Left renal cortex interstitium (tissue), 4 donors: ENCODE results near the gene SYNPO2. TPM values are rescaled to one million over a fixed set of nuclear protein-coding genes. Genes with fewer than 3 reads are reported as not detected.
A peak's percentile ranks its signal among the peaks of the same experiment; 100 is the strongest.
"Not testable (repeated sequence)": the region's sequence is repeated elsewhere in the genome, so short reads cannot be mapped to it uniquely, and the experiment has no call there.

Experiments
- DNase-seq, 4 donors: peaks; one replicate each; pipeline ENCODE4 v3.0.0-alpha.2; 2013; ENCODE audit warnings: low read depth in 4 of 4, low spot score in 2 of 4, missing footprints in 1 of 4
- polyA plus RNA-seq, 4 donors: library from polyadenylated mRNA; unstranded; fragments of 120-200 nt; gene quantifications; one replicate each; pipeline ENCODE4 v1.2.1, GENCODE V29; 2013; ENCODE audit not compliant: insufficient read length in 4 of 4

The SYNPO2 gene
- 10 to 100 TPM; 13.2 to 25.8 (median 17.4) TPM for polyA plus RNA-seq

GRCh38 chr4:118888666-118889311 lies at the start of gene SYNPO2:
SYNPO2 (plus strand) TSS chr4:118888854; CDS start chr4:118889037, 183 bp downstream.
- peak in 3 of 4 donors; percentile 37 to 66 (median 52) for DNase-seq

GRCh38 chr4:118839221-118839927 lies 49.3 kb upstream of the SYNPO2 start:
- DNase-seq: no peak

GRCh38 chr4:118842055-118842454 lies 46.6 kb upstream of the SYNPO2 start:
- no peak for DNase-seq

- DNase-seq: no peak
Measured at GRCh38 chr4:118843237-118843636, 45.4 kb upstream of the SYNPO2 start.

GRCh38 chr4:118845552-118846050 lies 43.1 kb upstream of the SYNPO2 start:
- no peak for DNase-seq

GRCh38 chr4:118846979-118847378 lies 41.7 kb upstream of the SYNPO2 start:
- DNase-seq: no peak

GRCh38 chr4:118848242-118848641 lies 40.4 kb upstream of the SYNPO2 start:
- DNase-seq: no peak

GRCh38 chr4:118848901-118849300 lies 39.8 kb upstream of the SYNPO2 start:
- no peak for DNase-seq

GRCh38 chr4:118849867-118850487 lies 38.7 kb upstream of the SYNPO2 start:
- no peak for DNase-seq

GRCh38 chr4:118850488-118851173 lies 38.0 kb upstream of the SYNPO2 start:
- DNase-seq: no peak

GRCh38 chr4:118857760-118858159 lies 30.9 kb upstream of the SYNPO2 start:
- DNase-seq: no peak

GRCh38 chr4:118858779-118859178 lies 29.9 kb upstream of the SYNPO2 start:
- DNase-seq: no peak

GRCh38 chr4:118865091-118865708 lies 23.5 kb upstream of the SYNPO2 start:
- DNase-seq: no peak

- no peak for DNase-seq
Measured at GRCh38 chr4:118866442-118866841, 22.2 kb upstream of the SYNPO2 start.

- DNase-seq: no peak
Measured at GRCh38 chr4:118867311-118868067, 21.2 kb upstream of the SYNPO2 start.

GRCh38 chr4:118869808-118870342 lies 18.8 kb upstream of the SYNPO2 start:
- no peak for DNase-seq

GRCh38 chr4:118872181-118872580 lies 16.5 kb upstream of the SYNPO2 start:
- no peak for DNase-seq

- no peak for DNase-seq
Measured at GRCh38 chr4:118877797-118878196, 10.9 kb upstream of the SYNPO2 start.

- DNase-seq: not testable (repeated sequence)
Measured at GRCh38 chr4:118878507-118878906, 10.1 kb upstream of the SYNPO2 start.
